Naive thymus-derived CD4-positive, alpha-beta T cell (primary cell): Measurements from ENCODE around the gene STARD3NL. TPM values are rescaled to one million over a fixed set of nuclear protein-coding genes. Genes with fewer than 3 reads are reported as not detected.

Experiments
- ATAC-seq: fragments of 150-1000 bp; cut with Tn5 transposase; 2 replicates; pipeline ENCODE4 v1.10.0; 2021; ENCODE audit warnings: mild to moderate bottlenecking, moderate library complexity
- CTCF ChIA-PET: fragments of 350-600 bp; sonication (Branson Sonifier 250); formaldehyde crosslinking; loops from one replicate; lab custom pipeline; 2021; ENCODE audit warnings: antibody characterized with exemption; lab: Charles Lee
- POLR2A ChIA-PET: fragments of 350-600 bp; sonication (Branson Sonifier 250); formaldehyde crosslinking; loops from one replicate; lab custom pipeline; 2021; ENCODE audit warnings: antibody characterized with exemption, inconsistent platforms; lab: Charles Lee
- DNase-seq, 9 donors: peaks; one replicate each; pipeline versions ENCODE4 v3.0.0 to v3.0.0-alpha.2; 2020 to 2022; ENCODE audit warnings: mixed read lengths in 1 of 9
- H3K27ac ChIP-seq: one replicate; pipeline ENCODE4 v1.7.0; 2013; ENCODE audit warnings: mild to moderate bottlenecking, low read depth, low read length, moderate library complexity
- H3K27me3 ChIP-seq, 2 donors: one replicate each; pipeline ENCODE4 v1.7.0; 2013; ENCODE audit warnings: low read length in 2 of 2, mild to moderate bottlenecking in 2 of 2, moderate library complexity in 2 of 2; ENCODE audit not compliant: control insufficient read depth in 2 of 2, insufficient read depth in 2 of 2
- H3K36me3 ChIP-seq, 3 experiments: 1 replicate in 2 of 3; 2 replicates in 1 of 3; pipeline ENCODE4 v1.7.0; 2013; ENCODE audit warnings: low read length in 3 of 3, mild to moderate bottlenecking in 3 of 3, moderate library complexity in 1 of 3; ENCODE audit not compliant: insufficient read depth in 3 of 3, control insufficient read depth in 2 of 3
- H3K4me1 ChIP-seq, 2 donors: one replicate each; pipeline ENCODE4 v1.7.0; 2013; ENCODE audit warnings: low read length in 2 of 2, mild to moderate bottlenecking in 2 of 2, moderate library complexity in 1 of 2; ENCODE audit not compliant: control insufficient read depth in 2 of 2, insufficient read depth in 2 of 2
- H3K4me3 ChIP-seq: 2 replicates; pipeline ENCODE4 v1.7.0; 2013; ENCODE audit warnings: mild to moderate bottlenecking, low read length
- H3K9me3 ChIP-seq, 3 experiments: 1 replicate in 2 of 3; 2 replicates in 1 of 3; pipeline ENCODE4 v1.7.0; 2013; ENCODE audit warnings: low read length in 3 of 3; ENCODE audit not compliant: control insufficient read depth in 2 of 3
- H3K27ac Mint-ChIP-seq, 9 donors: one replicate each; pipeline ENCODE4 v1.8.0; 2020 to 2022; ENCODE audit warnings: mixed read lengths in 9 of 9, mild to moderate bottlenecking in 8 of 9, moderate library complexity in 5 of 9, inconsistent platforms in 2 of 9
- H3K27me3 Mint-ChIP-seq, 5 donors: one replicate each; pipeline ENCODE4 v1.8.0; 2021 to 2022; ENCODE audit warnings: mixed read lengths in 5 of 5, mild to moderate bottlenecking in 1 of 5
- H3K36me3 Mint-ChIP-seq, 5 donors: one replicate each; pipeline ENCODE4 v1.8.0; 2020 to 2022; ENCODE audit warnings: mixed read lengths in 5 of 5, mild to moderate bottlenecking in 3 of 5, inconsistent platforms in 1 of 5
- H3K4me1 Mint-ChIP-seq, 7 donors: one replicate each; pipeline ENCODE4 v1.8.0; 2020 to 2022; ENCODE audit warnings: mixed read lengths in 7 of 7, mild to moderate bottlenecking in 3 of 7, inconsistent platforms in 1 of 7
- H3K4me3 Mint-ChIP-seq, 10 donors: one replicate each; pipeline ENCODE4 v1.8.0; 2020 to 2022; ENCODE audit warnings: mild to moderate bottlenecking in 10 of 10, mixed read lengths in 10 of 10, moderate library complexity in 6 of 10, inconsistent platforms in 2 of 10
- H3K9me3 Mint-ChIP-seq, 11 donors: one replicate each; pipeline ENCODE4 v1.8.0; 2020 to 2022; ENCODE audit warnings: mixed read lengths in 11 of 11, mild to moderate bottlenecking in 4 of 11, inconsistent platforms in 1 of 11, moderate library complexity in 1 of 11
- intact Hi-C, 2 donors: fragments of 100-400 bp; cut with micrococcal nuclease; formaldehyde crosslinking; loops; one replicate each; pipeline ENCODE4 v1.15.1; 2023
- polyA plus RNA-seq, 2 donors: library from polyadenylated mRNA; unstranded; fragments of 300-500 nt; fragmentation: Illumina TruSeq; gene quantifications; one replicate each; pipeline ENCODE4 v1.2.3, GENCODE V29; 2021
- total RNA-seq, 6 experiments: library from RNA in 5 of 6; stranded (reverse) in 5 of 6; gene quantifications; 1 replicate in 5 of 6; 2 replicates in 1 of 6; pipeline ENCODE4 v1.2.3 and lab custom pipeline; 2021 to 2026

STARD3NL gene
- total and polyA plus RNA-seq, 7 experiments from 2014 or later: 9.4 to 26.9 (median 17.0) TPM

- no peaks in the 10 kb centered on the region for H3K36me3 ChIP-seq
- H3K4me1 Mint-ChIP-seq: peaks cover 21 to 52% (median 46%) of the 10 kb centered on the region in 7 donors
- H3K27ac ChIP-seq: peak overlapping the region; percentile 84
- DNase-seq (peak in 6 of 9 donors; percentile 48 to 67 (median 56)), ATAC-seq (peak; percentile 55)
- H3K4me1 ChIP-seq: peaks cover 17 to 23% of the 10 kb centered on the region in 2 donors
- peaks cover 2 to 12% (median 8%) of the 10 kb centered on the region in 5 donors for H3K27me3 Mint-ChIP-seq
- ChIA-PET POLR2A (no interaction called here), CTCF (interaction anchor here (1.0 to 1.2 kb wide), 2 partner anchors 37 to 189 kb away, joined by 3 read pairs; no protein-coding TSS in a partner anchor)
- H3K27me3 ChIP-seq: no peaks in the 10 kb centered on the region
- H3K4me3 ChIP-seq: peak overlapping the region; percentile 96
- intact Hi-C loops: loop anchor here (1.0 to 10.0 kb wide), 13 partner anchors 9 to 1790 kb away; partner anchors contain the start of genes ANLN (in 1 of the 2), RALA (in 1 of the 2) and VPS41 (in 1 of the 2)
- peak overlapping the region; percentile 66 to 98 (median 91) for H3K27ac Mint-ChIP-seq
- no peaks in the 10 kb centered on the region for H3K9me3 ChIP-seq
- peak overlapping the region; percentile 94 to 100 (median 99) for H3K4me3 Mint-ChIP-seq
- peaks cover 0 to 2% (median 0%) of the 10 kb centered on the region in 11 donors for H3K9me3 Mint-ChIP-seq
- peaks cover 0 to 4% (median 1%) of the 10 kb centered on the region in 5 donors for H3K36me3 Mint-ChIP-seq
Measured at GRCh38 chr7:38178695-38179344, 775 bp downstream of the STARD3NL start.

GRCh38 chr7:38179776-38180226, 1.8 kb downstream of the STARD3NL start:
- ATAC-seq: no peak
- Mint-ChIP-seq H3K9me3 (peaks cover 0 to 5% (median 0%) of the 10 kb centered on the region in 11 donors), H3K36me3 (peaks cover 0 to 10% (median 6%) of the 10 kb centered on the region in 5 donors), H3K4me3 (peak overlapping the region; percentile 0 to 100 (median 99)), H3K27me3 (peaks cover 0 to 3% (median 1%) of the 10 kb centered on the region in 5 donors), H3K4me1 (peaks cover 21 to 57% (median 50%) of the 10 kb centered on the region in 7 donors), H3K27ac (peak overlapping the region in 8 of 9 donors; percentile 66 to 98 (median 84))
- Histone ChIP-seq H3K9me3 (no peaks in the 10 kb centered on the region), H3K27me3 (no peaks in the 10 kb centered on the region), H3K4me1 (peaks cover 17 to 23% of the 10 kb centered on the region in 2 donors), H3K4me3 (no peak overlapping the region), H3K36me3 (no peaks in the 10 kb centered on the region), H3K27ac (peak overlapping the region; percentile 14)
- ChIA-PET POLR2A (no interaction called here), CTCF (interaction anchor here (3.9 kb wide), 1 partner anchor 36 kb away, joined by 16 read pairs; no protein-coding TSS in a partner anchor)
- DNase-seq: no peak
- intact Hi-C loops: loop anchor here (1.0 to 10.0 kb wide), 8 partner anchors 8 to 1791 kb away; partner anchors contain the start of gene ANLN (in 1 of the 2)

- CTCF ChIA-PET: interaction anchor here (3.9 kb wide), 1 partner anchor 34 kb away, joined by 16 read pairs; no protein-coding TSS in a partner anchor
- H3K36me3 ChIP-seq: no peaks in the 10 kb centered on the region
- Mint-ChIP-seq H3K4me1 (peaks cover 31 to 65% (median 57%) of the 10 kb centered on the region in 7 donors), H3K27me3 (no peaks in the 10 kb centered on the region), H3K4me3 (no peak overlapping the region), H3K9me3 (peaks cover 0 to 5% (median 0%) of the 10 kb centered on the region in 11 donors), H3K36me3 (peaks cover 0 to 15% (median 7%) of the 10 kb centered on the region in 5 donors), H3K27ac (peak overlapping the region in 1 of 9 donors; percentile 92)
- no peak for DNase-seq
- no peaks in the 10 kb centered on the region for H3K27me3 ChIP-seq
- no peak for ATAC-seq
- no peaks in the 10 kb centered on the region for H3K9me3 ChIP-seq
- H3K4me1 ChIP-seq: peaks cover 17 to 23% of the 10 kb centered on the region in 2 donors
- POLR2A ChIA-PET: interaction anchor here (0.6 kb wide), 1 partner anchor 185 kb away, joined by 3 read pairs; no protein-coding TSS in a partner anchor
- H3K27ac ChIP-seq: no peak overlapping the region
- no peak overlapping the region for H3K4me3 ChIP-seq
- intact Hi-C loops: no loop called here
Measured at GRCh38 chr7:38181111-38181510, 3.1 kb downstream of the STARD3NL start.

GRCh38 chr7:38182450-38182849, 4.4 kb downstream of the STARD3NL start:
- Histone ChIP-seq H3K36me3 (no peaks in the 10 kb centered on the region), H3K4me1 (peaks cover 13 to 20% of the 10 kb centered on the region in 2 donors), H3K9me3 (no peaks in the 10 kb centered on the region), H3K27me3 (no peaks in the 10 kb centered on the region), H3K4me3 (no peak overlapping the region), H3K27ac (no peak overlapping the region)
- Mint-ChIP-seq H3K9me3 (peaks cover 0 to 5% (median 0%) of the 10 kb centered on the region in 11 donors), H3K4me3 (no peak overlapping the region), H3K27ac (no peak overlapping the region), H3K27me3 (no peaks in the 10 kb centered on the region), H3K4me1 (peaks cover 40 to 65% (median 55%) of the 10 kb centered on the region in 7 donors), H3K36me3 (peaks cover 0 to 21% (median 7%) of the 10 kb centered on the region in 5 donors)
- CTCF ChIA-PET: interaction anchor here (1.3 to 3.9 kb wide), 2 partner anchors 33 to 187 kb away, joined by 3 to 16 read pairs; no protein-coding TSS in a partner anchor
- DNase-seq: no peak
- intact Hi-C loops: loop anchor here in 1 of 2 donors (2.0 kb wide), 1 partner anchor 14 kb away; no protein-coding TSS in a partner anchor
- POLR2A ChIA-PET: no interaction called here
- no peak for ATAC-seq

GRCh38 chr7:38185395-38186307, 7.6 kb downstream of the STARD3NL start:
- Mint-ChIP-seq H3K4me3 (no peak overlapping the region), H3K36me3 (peaks cover 0 to 21% (median 12%) of the 10 kb centered on the region in 5 donors), H3K27ac (no peak overlapping the region), H3K4me1 (peaks cover 26 to 51% (median 46%) of the 10 kb centered on the region in 7 donors), H3K27me3 (no peaks in the 10 kb centered on the region), H3K9me3 (peaks cover 0 to 5% (median 0%) of the 10 kb centered on the region in 11 donors)
- CTCF ChIA-PET: no interaction called here
- Histone ChIP-seq H3K9me3 (no peaks in the 10 kb centered on the region), H3K4me3 (no peak overlapping the region), H3K36me3 (no peaks in the 10 kb centered on the region), H3K27ac (no peak overlapping the region), H3K4me1 (peaks cover 0 to under 1% of the 10 kb centered on the region in 2 donors), H3K27me3 (no peaks in the 10 kb centered on the region)
- DNase-seq: no peak
- intact Hi-C loops: loop anchor here in 1 of 2 donors (2.0 kb wide), 1 partner anchor 21 kb away; no protein-coding TSS in a partner anchor
- POLR2A ChIA-PET: interaction anchor here (1.5 kb wide), 1 partner anchor 10 kb away, joined by 4 read pairs; no protein-coding TSS in a partner anchor
- ATAC-seq: no peak
